ENCODE results near the gene RBMS3.

RBMS3 gene

DNA sequence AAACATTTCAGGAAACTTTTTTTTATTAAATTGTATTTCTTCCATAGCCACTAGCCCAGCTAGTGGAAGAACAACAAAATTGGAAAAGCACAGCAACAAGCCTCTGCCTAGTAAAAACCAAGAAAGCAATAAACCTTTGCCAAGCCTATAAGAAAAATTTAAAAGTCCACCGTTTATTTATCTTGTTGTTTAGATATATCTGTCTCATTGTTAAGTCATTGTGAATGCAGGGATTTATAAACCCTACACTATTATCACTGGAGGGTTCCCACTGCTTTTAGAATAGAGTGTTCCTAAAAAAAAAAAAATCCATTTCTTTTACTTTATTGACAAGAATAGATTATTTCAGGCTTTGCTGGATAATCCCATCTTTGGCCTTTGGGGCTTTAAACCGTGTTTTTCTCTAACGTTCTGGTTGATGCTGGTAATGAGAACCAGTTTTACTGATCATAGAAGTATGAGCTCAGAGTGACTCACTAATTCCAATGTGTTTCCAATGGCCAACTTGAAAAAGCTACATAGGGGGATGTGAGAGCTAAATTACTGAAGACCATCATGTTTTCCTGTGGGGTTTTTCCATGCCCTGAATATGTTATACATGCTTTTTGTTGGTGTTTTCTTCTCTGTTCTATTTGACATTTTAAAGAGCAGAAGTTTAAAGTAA, 634.1 kb downstream of the RBMS3 start:
- DNase-seq: no peak

DNA sequence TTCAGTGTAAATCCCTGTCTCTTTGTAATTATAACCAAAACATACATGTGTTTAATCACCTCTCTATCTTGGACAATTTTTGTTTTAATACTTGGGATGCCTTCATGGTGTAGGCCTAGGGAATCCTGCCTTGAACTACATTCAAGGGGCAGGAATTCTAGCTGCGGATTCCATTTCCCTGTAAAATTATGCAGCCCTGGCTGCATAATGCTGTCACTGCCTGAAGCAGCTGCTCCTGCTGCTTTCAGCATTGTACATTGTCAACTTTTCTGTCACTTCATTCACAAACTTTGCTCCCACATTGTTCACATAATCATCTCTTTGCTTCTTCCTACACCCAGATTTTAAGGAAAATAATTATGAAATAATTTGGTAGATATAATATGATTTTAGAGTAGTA, 638.7 kb downstream of the RBMS3 start:
- DNase-seq: no peak
- in situ Hi-C loops (cut with MboI; ENCODE audit: low pct_unique_long_range_greater_than_20kb, low sequenced_read_pairs): no loop called here

More for the DNA sequence above, 634.1 kb downstream of the RBMS3 start:
- in situ Hi-C loops (cut with MboI; ENCODE audit: low pct_unique_long_range_greater_than_20kb, low sequenced_read_pairs): no loop called here

- no peak for DNase-seq
- in situ Hi-C loops (cut with MboI; ENCODE audit: low pct_unique_long_range_greater_than_20kb, low sequenced_read_pairs): no loop called here
These were observed 642.3 kb downstream of the RBMS3 start for GRCh38 chr3:29922992-29923746.

GRCh38 chr3:29924783-29925561, 644.1 kb downstream of the RBMS3 start:
- in situ Hi-C loops (cut with MboI; ENCODE audit: low pct_unique_long_range_greater_than_20kb, low sequenced_read_pairs): no loop called here

GRCh38 chr3:29926378-29926777, 645.5 kb downstream of the RBMS3 start:
- in situ Hi-C loops (cut with MboI; ENCODE audit: low pct_unique_long_range_greater_than_20kb, low sequenced_read_pairs): no loop called here
- DNase-seq: no peak

More at GRCh38 chr3:29924783-29925561, 644.1 kb downstream of the RBMS3 start:
- no peak for DNase-seq

DNA sequence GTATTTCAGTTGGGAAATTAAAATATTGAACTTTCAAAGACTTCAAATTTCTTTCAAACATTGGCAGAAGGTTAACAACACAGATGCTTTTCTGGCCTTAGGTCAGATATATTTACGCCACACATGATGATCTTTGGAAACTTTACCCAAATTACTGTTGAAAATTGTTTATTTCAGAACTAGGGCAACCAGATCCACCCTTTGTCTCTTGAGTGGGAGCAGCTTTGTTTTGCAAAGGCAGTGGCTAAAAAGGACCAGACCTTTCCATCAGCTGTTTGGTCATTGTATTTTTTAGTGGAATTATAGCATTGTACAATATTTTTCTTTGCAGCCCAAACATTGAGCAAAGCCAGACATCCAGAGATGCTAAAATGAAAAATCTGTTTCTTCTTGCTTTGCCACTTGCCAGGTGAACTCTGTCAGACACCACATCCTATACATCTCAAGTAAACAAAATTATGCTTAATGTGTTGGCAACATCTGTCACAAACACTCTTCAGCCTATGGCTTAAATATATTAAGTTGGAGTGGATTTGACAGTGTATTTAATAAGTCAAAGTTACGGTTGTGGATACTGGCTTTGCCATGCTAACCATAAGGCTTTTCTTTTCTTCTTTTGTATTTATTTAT, 651.9 kb downstream of the RBMS3 start:
- in situ Hi-C loops (cut with MboI; ENCODE audit: low pct_unique_long_range_greater_than_20kb, low sequenced_read_pairs): no loop called here
- DNase-seq: no peak

DNA sequence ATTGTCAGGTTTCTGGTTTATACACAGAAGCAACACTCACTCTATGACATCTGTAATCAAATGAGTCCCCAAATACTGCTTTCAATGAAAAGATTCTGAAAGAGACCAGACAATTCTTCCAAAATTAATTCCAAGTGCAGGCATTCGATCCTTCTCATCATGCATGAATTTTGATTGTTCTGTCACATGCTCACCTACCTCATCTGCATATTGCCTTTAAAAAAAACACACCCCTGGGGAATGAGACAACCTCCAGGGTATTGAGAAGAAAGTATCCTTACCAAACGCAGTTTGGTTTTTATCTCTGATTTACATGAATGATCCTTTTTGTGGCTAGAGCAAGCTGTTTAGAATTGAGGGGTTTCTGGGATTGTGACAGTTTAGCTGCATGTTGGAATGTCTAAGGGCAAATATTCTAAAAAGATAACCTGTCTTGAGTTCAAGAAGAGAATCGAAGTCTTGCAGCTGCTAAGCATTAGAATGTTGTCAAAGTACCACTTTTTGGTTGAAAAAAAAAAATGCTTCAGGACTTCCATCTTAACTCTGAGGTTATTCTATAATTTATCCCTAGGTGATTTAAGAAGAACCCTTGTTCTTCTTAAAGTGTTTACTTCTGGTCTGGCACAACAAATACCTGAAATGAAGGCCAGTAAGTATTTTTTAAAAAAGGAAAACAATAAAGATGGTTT, 653.1 kb downstream of the RBMS3 start:
- no peak for DNase-seq
- in situ Hi-C loops (cut with MboI; ENCODE audit: low pct_unique_long_range_greater_than_20kb, low sequenced_read_pairs): no loop called here

- DNase-seq: no peak
- in situ Hi-C loops (cut with MboI; ENCODE audit: low pct_unique_long_range_greater_than_20kb, low sequenced_read_pairs): no loop called here
These were observed 653.9 kb downstream of the RBMS3 start for GRCh38 chr3:29934751-29935150.

DNA sequence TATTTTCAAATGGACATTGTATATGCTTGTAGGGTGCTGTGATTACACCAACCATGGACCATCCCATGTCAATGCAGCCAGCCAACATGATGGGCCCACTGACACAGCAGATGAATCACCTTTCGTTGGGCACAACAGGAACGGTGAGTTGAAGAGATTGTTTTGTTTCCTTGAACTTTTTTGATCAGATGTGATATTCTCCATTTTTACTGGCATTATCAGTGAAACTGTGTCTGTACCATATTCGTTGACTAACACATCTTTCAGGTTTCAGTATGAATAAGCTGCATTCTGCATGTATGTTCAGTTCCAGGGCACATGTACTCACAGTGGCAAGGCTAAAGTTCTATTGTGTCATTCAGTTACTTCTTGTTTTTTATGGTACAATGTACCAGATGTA, 655.2 kb downstream of the RBMS3 start:
- in situ Hi-C loops (cut with MboI; ENCODE audit: low pct_unique_long_range_greater_than_20kb, low sequenced_read_pairs): no loop called here
- no peak for DNase-seq

DNA sequence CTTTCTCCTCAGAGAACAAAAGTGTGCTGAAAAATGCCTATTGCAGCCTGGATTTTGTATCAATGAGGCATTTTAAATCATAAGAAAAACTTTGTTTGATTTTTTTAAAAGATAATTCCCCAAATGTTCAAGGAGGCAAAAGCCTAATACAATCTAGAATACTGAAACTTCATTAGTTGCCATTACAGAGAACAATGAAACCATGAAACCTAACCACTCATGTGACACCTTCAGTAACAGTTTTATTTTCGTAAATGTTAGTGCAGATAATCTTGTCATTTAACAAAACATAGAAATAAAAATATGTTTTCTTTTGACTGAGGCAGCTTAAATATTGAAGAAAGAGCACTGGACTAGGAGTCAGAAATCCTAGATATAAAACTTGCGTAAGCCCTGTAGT, 655.9 kb downstream of the RBMS3 start:
- no peak for DNase-seq
- in situ Hi-C loops (cut with MboI; ENCODE audit: low pct_unique_long_range_greater_than_20kb, low sequenced_read_pairs): no loop called here

GRCh38 chr3:29937185-29937584, 656.3 kb downstream of the RBMS3 start:
- in situ Hi-C loops (cut with MboI; ENCODE audit: low pct_unique_long_range_greater_than_20kb, low sequenced_read_pairs): no loop called here
- DNase-seq: no peak

- in situ Hi-C loops (cut with MboI; ENCODE audit: low pct_unique_long_range_greater_than_20kb, low sequenced_read_pairs): no loop called here
- no peak for DNase-seq
These were observed 660.0 kb downstream of the RBMS3 start for GRCh38 chr3:29940759-29941323.

DNA sequence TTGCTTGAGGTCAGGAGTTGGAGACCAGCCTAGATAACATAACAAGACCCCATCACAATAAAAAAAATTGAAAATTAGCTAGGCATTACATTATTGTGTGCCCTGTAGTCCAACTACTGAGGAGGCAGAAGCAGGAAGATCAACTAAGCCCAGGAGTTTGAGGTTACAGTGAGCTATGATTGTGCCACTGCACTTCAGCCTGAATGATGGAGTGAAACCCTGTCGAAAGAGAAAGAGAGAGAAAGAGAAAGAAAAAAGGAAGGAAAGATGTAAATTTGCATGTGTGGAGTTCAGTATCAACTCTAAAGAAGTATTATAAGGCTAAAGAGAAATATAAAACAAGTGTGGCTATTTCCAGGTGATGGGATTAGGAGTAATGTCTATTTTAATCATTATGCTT, 661.4 kb downstream of the RBMS3 start:
- in situ Hi-C loops (cut with MboI; ENCODE audit: low pct_unique_long_range_greater_than_20kb, low sequenced_read_pairs): no loop called here

DNA sequence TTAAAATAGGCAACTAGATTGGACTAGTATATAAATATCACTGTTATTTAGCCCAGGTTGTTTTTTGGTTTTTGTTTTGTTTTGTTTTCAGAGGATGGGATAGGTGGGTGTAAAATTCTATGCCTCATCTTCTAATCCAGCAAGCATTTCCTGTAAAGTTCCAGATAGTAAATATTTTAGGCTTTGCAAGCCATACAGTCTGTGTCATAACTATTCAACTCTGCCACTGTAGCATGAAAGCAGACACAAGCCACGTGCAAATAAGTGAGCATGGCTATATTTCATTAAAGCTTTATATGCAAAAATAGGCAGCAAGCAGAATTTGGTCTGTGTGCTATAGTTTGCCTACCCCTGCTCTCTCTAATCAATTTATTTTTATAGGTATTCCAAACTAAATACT, 668.3 kb downstream of the RBMS3 start:
- in situ Hi-C loops (cut with MboI; ENCODE audit: low pct_unique_long_range_greater_than_20kb, low sequenced_read_pairs): no loop called here
- no peak for DNase-seq

More for the DNA sequence above, 661.4 kb downstream of the RBMS3 start:
- no peak for DNase-seq

GRCh38 chr3:29949940-29950616, 669.2 kb downstream of the RBMS3 start:
- no peak for DNase-seq
- in situ Hi-C loops (cut with MboI; ENCODE audit: low pct_unique_long_range_greater_than_20kb, low sequenced_read_pairs): no loop called here

- in situ Hi-C loops (cut with MboI; ENCODE audit: low pct_unique_long_range_greater_than_20kb, low sequenced_read_pairs): no loop called here
- DNase-seq: no peak
These were observed 671.6 kb downstream of the RBMS3 start for GRCh38 chr3:29952431-29952830.

DNA sequence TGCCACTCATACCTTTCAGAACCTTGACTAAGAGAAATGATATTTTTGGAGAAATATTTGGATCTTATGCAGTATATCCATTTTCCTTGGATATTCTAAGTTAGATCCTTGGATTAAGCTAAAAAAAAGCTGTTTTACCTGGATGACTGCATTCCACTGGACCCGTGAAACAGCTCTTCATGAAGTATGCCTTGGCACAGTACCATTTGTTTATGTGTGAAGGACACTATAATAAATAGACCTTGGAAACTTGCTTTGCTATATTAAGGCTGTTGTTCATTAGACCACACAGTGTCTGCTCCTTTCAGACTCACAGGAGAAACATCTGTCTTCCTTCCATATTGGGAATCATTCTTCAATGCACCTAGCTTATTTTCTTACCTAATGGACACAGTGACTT, 674.5 kb downstream of the RBMS3 start:
- DNase-seq: no peak
- in situ Hi-C loops (cut with MboI; ENCODE audit: low pct_unique_long_range_greater_than_20kb, low sequenced_read_pairs): no loop called here

GRCh38 chr3:29958816-29959215, 677.9 kb downstream of the RBMS3 start:
- no peak for DNase-seq
- in situ Hi-C loops (cut with MboI; ENCODE audit: low pct_unique_long_range_greater_than_20kb, low sequenced_read_pairs): no loop called here

Data from KBM-7 (cell line).